Fibroblast of villous mesenchyme (primary cell): ENCODE data around the gene TGM1. TPM values are rescaled to one million over a fixed set of nuclear protein-coding genes. Genes with fewer than 3 reads are reported as not detected.

Experiments used
- DNase-seq: peaks from one replicate; pipeline ENCODE4 v3.0.0-alpha.2; 2010; ENCODE audit warnings: low read depth
- H3K4me3 ChIP-seq: 2 replicates; pipeline ENCODE4 v1.5.1; 2011; ENCODE audit warnings: low read depth, mild to moderate bottlenecking, low read length
- CTCF ChIP-seq: IDR thresholded peaks from 2 replicates; pipeline ENCODE4 v1.5.1; 2012; ENCODE audit warnings: low read depth, mild to moderate bottlenecking, low read length; ENCODE audit not compliant: insufficient read depth
- total RNA-seq: library from RNA; depleted of rRNA; stranded (reverse); fragments of >200 nt; gene quantifications from 2 replicates; pipeline ENCODE4 v1.2.3, GENCODE V29; 2012

Gene TGM1
- total RNA-seq, 1 donor, result 2.2 TPM

- H3K4me3 ChIP-seq, result no peak overlapping the region
- DNase-seq, result no peak
- no peak for TF ChIP-seq CTCF
These were observed 1.3 kb upstream of the TGM1 start for GRCh38 chr14:24264298-24264697.

- no peak for TF ChIP-seq CTCF
- DNase-seq, result no peak
- H3K4me3 ChIP-seq, result no peak overlapping the region
These were observed 871 bp upstream of the TGM1 start for GRCh38 chr14:24263848-24264247.

- H3K4me3 ChIP-seq, result no peak overlapping the region
- no peak for TF ChIP-seq CTCF
- DNase-seq, result no peak
These were observed 1.0 kb downstream of the TGM1 start for GRCh38 chr14:24261969-24262327.

GRCh38 chr14:24261256-24261968 is 1.6 kb downstream of the TGM1 start:
- no peak for DNase-seq
- no peak for TF ChIP-seq CTCF
- H3K4me3 ChIP-seq, result no peak overlapping the region

GRCh38 chr14:24260780-24261157 is 2.2 kb downstream of the TGM1 start:
- H3K4me3 ChIP-seq, result no peak overlapping the region
- no peak for DNase-seq
- no peak for TF ChIP-seq CTCF

- no peak for DNase-seq
- H3K4me3 ChIP-seq, result no peak overlapping the region
These were observed 2.8 kb downstream of the TGM1 start for GRCh38 chr14:24260026-24260779.

More at GRCh38 chr14:24260026-24260779, 2.8 kb downstream of the TGM1 start:
- TF ChIP-seq CTCF, result no peak
